Fibroblast of lung (primary cell): ENCODE measurements around the gene RAI1. TPM values are rescaled to one million over a fixed set of nuclear protein-coding genes. Genes with fewer than 3 reads are reported as not detected.
A peak's percentile ranks its signal among the peaks of the same experiment; 100 is the strongest.

Experiments
- DNase-seq, 2 donors: peaks; one replicate each; pipeline versions ENCODE4 v3.0.0 to v3.0.0-alpha.2; 2010; ENCODE audit warnings: low read depth in 2 of 2
- H2AFZ ChIP-seq: 2 replicates; pipeline ENCODE4 v1.5.1; 2012; ENCODE audit warnings: low read length, control low read depth, inconsistent platforms
- H3K27ac ChIP-seq: 2 replicates; pipeline ENCODE4 v1.5.1; 2011; ENCODE audit warnings: low read length, control low read depth; ENCODE audit not compliant: insufficient read depth
- H3K27me3 ChIP-seq: 2 replicates; pipeline ENCODE4 v1.5.1; 2011; ENCODE audit warnings: mild to moderate bottlenecking, low read length; ENCODE audit not compliant: control insufficient read depth, insufficient read depth
- H3K36me3 ChIP-seq: 2 replicates; pipeline ENCODE4 v1.5.1; 2011; ENCODE audit warnings: low read length; ENCODE audit not compliant: control insufficient read depth, insufficient read depth
- H3K4me1 ChIP-seq: 2 replicates; pipeline ENCODE4 v1.5.1; 2011; ENCODE audit warnings: low read length; ENCODE audit not compliant: control insufficient read depth, insufficient read depth; ENCODE audit errors: extremely low read depth
- H3K4me2 ChIP-seq: 2 replicates; pipeline ENCODE4 v1.5.1; 2011; ENCODE audit warnings: low read length, control low read depth; ENCODE audit not compliant: insufficient read depth; ENCODE audit errors: extremely low read depth
- H3K4me3 ChIP-seq, 4 experiments: fragments of 200-600 bp in 1 of 4; sonication (generic) in 1 of 4; replicated peaks in 1 of 4; 2 replicates each; pipeline ENCODE4 v1.5.1; 2011 to 2016; ENCODE audit warnings: low read length in 4 of 4, low read depth in 3 of 4, mild to moderate bottlenecking in 3 of 4, control low read depth in 2 of 4, inconsistent platforms in 1 of 4, mixed read lengths in 1 of 4; ENCODE audit not compliant: insufficient read depth in 1 of 4; ENCODE audit errors: control extremely low read depth in 1 of 4
- H3K79me2 ChIP-seq: 2 replicates; pipeline ENCODE4 v1.5.1; 2012; ENCODE audit warnings: mild to moderate bottlenecking, low read length, inconsistent platforms; ENCODE audit not compliant: control insufficient read depth, insufficient read depth
- H3K9ac ChIP-seq: 2 replicates; pipeline ENCODE4 v1.5.1; 2011; ENCODE audit warnings: mild to moderate bottlenecking, low read length, control low read depth; ENCODE audit not compliant: insufficient read depth
- H3K9me3 ChIP-seq: 2 replicates; pipeline ENCODE4 v1.5.1; 2012; ENCODE audit warnings: low read depth, low read length; ENCODE audit not compliant: control insufficient read depth, insufficient read depth
- H4K20me1 ChIP-seq: 2 replicates; pipeline ENCODE4 v1.5.1; 2011; ENCODE audit warnings: low read length; ENCODE audit not compliant: control insufficient read depth, insufficient read depth; ENCODE audit errors: extremely low read depth
- CTCF ChIP-seq, 2 donors: IDR thresholded peaks in 1 of 2; conservative IDR thresholded peaks in 1 of 2; 1 replicate in 1 of 2; 2 replicates in 1 of 2; pipeline ENCODE4 v1.5.1; 2011 to 2012; ENCODE audit warnings: low read length in 2 of 2, control low read depth in 1 of 2, inconsistent platforms in 1 of 2, low read depth in 1 of 2, mild to moderate bottlenecking in 1 of 2
- EZH2 ChIP-seq: IDR thresholded peaks from 2 replicates; pipeline ENCODE4 v1.5.1; 2012; ENCODE audit warnings: low read length, control low read depth, mild to moderate bottlenecking; ENCODE audit errors: missing control alignments
- polyA plus RNA-seq, 2 donors: library from polyadenylated mRNA; depleted of rRNA in 1 of 2; stranded (reverse) in 1 of 2; unstranded in 1 of 2; fragments of >200 nt; gene quantifications; 2 replicates each; pipeline ENCODE4 v1.2.1, GENCODE V29; 2011 to 2012; ENCODE audit warnings: missing spikeins in 1 of 2
- total RNA-seq: library from RNA; depleted of rRNA; stranded (reverse); fragments of >200 nt; gene quantifications from 2 replicates; pipeline ENCODE4 v1.2.1, GENCODE V29; 2014

RAI1 gene
- total and polyA plus RNA-seq, 2 donors (not counting 1 experiment from before 2014, with no cell fraction given) = 2.1 to 6.6 TPM

DNA sequence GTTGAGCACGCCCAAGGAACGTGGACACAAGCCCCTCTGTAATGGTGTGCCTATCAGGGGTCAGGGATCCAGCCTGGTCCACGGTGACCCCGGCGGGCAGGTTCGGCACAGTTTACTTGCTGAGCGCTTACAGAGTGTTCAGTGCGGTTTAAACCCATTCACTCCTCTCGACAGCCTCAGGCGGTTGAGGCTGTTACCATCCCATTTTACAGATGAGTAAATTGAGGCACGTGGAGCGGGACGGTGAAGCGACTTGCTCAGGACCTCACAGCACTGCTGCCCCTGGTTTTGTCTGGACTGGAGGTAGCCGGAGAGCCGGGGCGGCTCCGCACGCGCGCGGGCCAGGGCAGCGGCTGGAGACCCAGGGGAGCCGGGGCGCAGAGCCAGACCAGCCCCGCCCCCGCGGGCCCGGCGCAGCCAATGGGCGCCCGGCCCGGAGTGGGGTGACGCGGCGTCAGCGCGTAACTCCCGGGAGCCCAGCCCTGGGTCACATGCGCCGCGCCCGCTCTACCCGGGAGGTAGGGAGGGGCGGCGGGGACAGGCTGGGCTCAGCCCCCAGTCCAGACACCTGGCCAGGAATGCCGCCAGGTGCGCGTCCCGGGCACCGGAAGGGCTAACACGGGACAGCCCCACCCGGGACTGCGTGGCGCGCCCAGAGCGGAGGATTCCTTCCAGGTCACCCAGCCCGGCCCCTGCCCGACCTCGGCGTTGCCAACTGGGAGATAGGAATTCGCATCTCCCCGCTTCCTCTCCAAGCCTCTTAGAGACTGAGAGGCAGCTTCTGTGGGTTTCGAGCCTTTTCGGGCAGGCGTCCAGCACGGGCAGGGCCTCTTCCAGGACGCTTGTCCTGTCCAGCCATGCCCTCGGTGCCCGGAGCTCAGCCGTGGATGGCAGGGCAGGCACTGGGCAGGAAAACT, 158.8 kb downstream of the RAI1 start:
- Histone ChIP-seq H3K4me3 (peak overlapping the region; percentile 19 to 54 (median 30)), H3K9me3 (no peaks in the 10 kb centered on the region), H3K79me2 (peaks cover 12% of the 10 kb centered on the region), H3K4me2 (peak overlapping the region; percentile 84), H3K36me3 (no peaks in the 10 kb centered on the region), H3K27ac (peak overlapping the region; percentile 96), H4K20me1 (no peaks in the 10 kb centered on the region), H3K9ac (peak overlapping the region; percentile 90), H2AFZ (no peak overlapping the region), H3K4me1 (peaks cover 44% of the 10 kb centered on the region), H3K27me3 (no peaks in the 10 kb centered on the region)
- peak; percentile 89 to 90 for DNase-seq
- no peak for TF ChIP-seq CTCF (conservative IDR thresholded peaks at IDR 0.05 in 1 of 2, IDR thresholded peaks at IDR 0.05 in 1 of 2; ENCODE audit: low read depth in 1 of 2, low read length in 2 of 2)
- no peak for TF ChIP-seq EZH2

DNA sequence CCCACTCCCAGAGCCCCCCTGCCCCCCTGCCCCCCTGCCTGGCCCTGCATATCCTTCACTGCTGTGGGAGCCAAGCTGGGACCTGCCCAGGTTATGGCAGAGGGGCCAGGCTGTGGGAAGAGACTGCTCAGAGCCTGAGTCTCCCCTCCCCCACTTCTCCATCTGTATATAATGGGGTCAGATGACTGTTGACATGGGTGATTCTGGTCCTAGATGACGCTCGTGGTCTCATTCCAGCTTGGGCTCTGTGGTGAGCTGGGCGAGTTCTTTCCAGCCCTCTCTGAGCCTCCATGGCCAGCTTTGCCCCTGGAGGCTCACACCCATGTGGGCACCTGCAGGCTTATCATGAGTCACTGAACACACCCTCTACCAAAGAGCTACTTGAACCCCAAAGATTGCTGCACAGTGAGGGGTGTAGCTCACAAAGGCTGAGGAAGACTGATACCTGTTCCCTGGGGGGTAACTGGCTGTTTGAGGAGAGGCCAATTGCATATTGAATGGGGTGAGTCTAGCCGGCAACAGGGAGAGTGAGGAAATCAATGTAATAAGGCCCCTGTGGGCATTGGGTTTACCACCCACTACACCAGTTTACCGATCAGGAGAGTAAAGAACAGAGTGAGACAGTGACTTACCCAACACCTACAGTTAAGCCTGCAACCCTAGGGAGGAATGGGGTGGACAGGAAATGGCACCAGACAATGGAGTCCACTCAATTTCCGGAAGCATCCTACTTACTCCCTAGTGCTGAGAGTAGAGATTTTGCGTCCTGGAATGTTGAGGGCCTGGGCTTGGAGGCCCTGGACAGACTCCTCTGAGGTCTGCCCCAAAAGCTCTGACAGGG, 159.7 kb downstream of the RAI1 start:
- no peak overlapping the region for H3K4me3 ChIP-seq
- DNase-seq = peak; percentile 46 to 68

More for the DNA sequence above, 159.7 kb downstream of the RAI1 start:
- Histone ChIP-seq H4K20me1 (no peaks in the 10 kb centered on the region), H3K9me3 (no peaks in the 10 kb centered on the region), H3K79me2 (peaks cover 3% of the 10 kb centered on the region), H3K27me3 (no peaks in the 10 kb centered on the region), H3K27ac (peak overlapping the region; percentile 96), H3K4me1 (peaks cover 35% of the 10 kb centered on the region), H3K9ac (no peak overlapping the region), H3K4me2 (no peak overlapping the region), H2AFZ (no peak overlapping the region), H3K36me3 (no peaks in the 10 kb centered on the region)
- no peak for TF ChIP-seq EZH2
- TF ChIP-seq CTCF (conservative IDR thresholded peaks at IDR 0.05 in 1 of 2, IDR thresholded peaks at IDR 0.05 in 1 of 2; ENCODE audit: low read depth in 1 of 2, low read length in 2 of 2) = no peak
